Adipocyte (in vitro differentiated cells): Measurements from ENCODE around the gene CACNA1D.

Source experiments
- DNase-seq: peaks from one replicate; pipeline ENCODE4 v3.0.0-alpha.2; 2015; ENCODE audit warnings: low read depth
- H3K27me3 ChIP-seq: replicated peaks from 2 replicates; pipeline ENCODE4 v1.7.0; 2013; ENCODE audit warnings: mild to moderate bottlenecking, low read length, moderate library complexity; ENCODE audit not compliant: control insufficient read depth, insufficient read depth
- H3K36me3 ChIP-seq: 2 replicates; pipeline ENCODE4 v1.7.0; 2013; ENCODE audit warnings: low read length, mild to moderate bottlenecking, moderate library complexity; ENCODE audit not compliant: control insufficient read depth, insufficient read depth, severe bottlenecking
- H3K4me1 ChIP-seq: 2 replicates; pipeline ENCODE4 v1.7.0; 2013; ENCODE audit warnings: mild to moderate bottlenecking, low read length, moderate library complexity; ENCODE audit not compliant: control insufficient read depth, insufficient read depth
- H3K4me3 ChIP-seq: 2 replicates; pipeline ENCODE4 v1.7.0; 2013; ENCODE audit warnings: mild to moderate bottlenecking, low read length, moderate library complexity
- H3K9ac ChIP-seq: 2 replicates; pipeline ENCODE4 v1.7.0; 2013; ENCODE audit warnings: mild to moderate bottlenecking, low read length, moderate library complexity
- H3K9me3 ChIP-seq: 2 replicates; pipeline ENCODE4 v1.7.0; 2013; ENCODE audit warnings: mild to moderate bottlenecking, low read length, moderate library complexity; ENCODE audit not compliant: control insufficient read depth

CACNA1D gene

GRCh38 chr3:53764026-53764775, 269.8 kb downstream of the CACNA1D start:
- DNase-seq: no peak
- Histone ChIP-seq H3K27me3 (peaks cover 25% of the 10 kb centered on the region), H3K4me1 (no peaks in the 10 kb centered on the region), H3K9me3 (no peaks in the 10 kb centered on the region), H3K36me3 (no peaks in the 10 kb centered on the region), H3K4me3 (no peak overlapping the region), H3K9ac (no peak overlapping the region)

- peaks cover 21% of the 10 kb centered on the region for H3K27me3 ChIP-seq
- H3K9me3 ChIP-seq: no peaks in the 10 kb centered on the region
- no peaks in the 10 kb centered on the region for H3K4me1 ChIP-seq
- no peak overlapping the region for H3K9ac ChIP-seq
- H3K4me3 ChIP-seq: no peak overlapping the region
- DNase-seq: no peak
- H3K36me3 ChIP-seq: no peaks in the 10 kb centered on the region
Observed at GRCh38 chr3:53765753-53766152, 271.3 kb downstream of the CACNA1D start.

- Histone ChIP-seq H3K36me3 (no peaks in the 10 kb centered on the region), H3K27me3 (peaks cover 12% of the 10 kb centered on the region), H3K9me3 (no peaks in the 10 kb centered on the region), H3K4me1 (no peaks in the 10 kb centered on the region), H3K9ac (no peak overlapping the region), H3K4me3 (no peak overlapping the region)
- DNase-seq: no peak
Observed at GRCh38 chr3:53766706-53767105, 272.3 kb downstream of the CACNA1D start.

GRCh38 chr3:53768478-53769459, 274.4 kb downstream of the CACNA1D start:
- Histone ChIP-seq H3K27me3 (peaks cover 7% of the 10 kb centered on the region), H3K4me1 (peaks cover 14% of the 10 kb centered on the region), H3K9me3 (no peaks in the 10 kb centered on the region), H3K9ac (no peak overlapping the region), H3K36me3 (no peaks in the 10 kb centered on the region), H3K4me3 (no peak overlapping the region)
- no peak for DNase-seq

- Histone ChIP-seq H3K27me3 (peaks cover 7% of the 10 kb centered on the region), H3K9me3 (no peaks in the 10 kb centered on the region), H3K4me3 (no peak overlapping the region), H3K36me3 (no peaks in the 10 kb centered on the region), H3K9ac (peak overlapping the region; percentile 51), H3K4me1 (peaks cover 38% of the 10 kb centered on the region)
- DNase-seq: no peak
Observed at GRCh38 chr3:53772562-53772961, 278.2 kb downstream of the CACNA1D start.

GRCh38 chr3:53773021-53773436, 278.6 kb downstream of the CACNA1D start:
- H3K4me3 ChIP-seq: peak overlapping the region; percentile 10
- peak; percentile 84 for DNase-seq
- H3K36me3 ChIP-seq: no peaks in the 10 kb centered on the region
- H3K4me1 ChIP-seq: peaks cover 38% of the 10 kb centered on the region
- peaks cover 7% of the 10 kb centered on the region for H3K27me3 ChIP-seq
- H3K9ac ChIP-seq: peak overlapping the region; percentile 51
- H3K9me3 ChIP-seq: no peaks in the 10 kb centered on the region

GRCh38 chr3:53773611-53774368, 279.4 kb downstream of the CACNA1D start:
- Histone ChIP-seq H3K27me3 (peaks cover 4% of the 10 kb centered on the region), H3K9ac (peak overlapping the region; percentile 51), H3K4me3 (peak overlapping the region; percentile 39), H3K36me3 (no peaks in the 10 kb centered on the region), H3K9me3 (no peaks in the 10 kb centered on the region), H3K4me1 (peaks cover 38% of the 10 kb centered on the region)
- peak; percentile 92 for DNase-seq

- Histone ChIP-seq H3K27me3 (no peaks in the 10 kb centered on the region), H3K36me3 (no peaks in the 10 kb centered on the region), H3K4me1 (peaks cover 38% of the 10 kb centered on the region), H3K9ac (no peak overlapping the region), H3K9me3 (no peaks in the 10 kb centered on the region), H3K4me3 (no peak overlapping the region)
- no peak for DNase-seq
Observed at GRCh38 chr3:53774414-53774813, 280.0 kb downstream of the CACNA1D start.

GRCh38 chr3:53775018-53775417, 280.6 kb downstream of the CACNA1D start:
- no peaks in the 10 kb centered on the region for H3K27me3 ChIP-seq
- peaks cover 40% of the 10 kb centered on the region for H3K4me1 ChIP-seq
- DNase-seq: no peak
- H3K36me3 ChIP-seq: no peaks in the 10 kb centered on the region
- no peak overlapping the region for H3K4me3 ChIP-seq
- no peak overlapping the region for H3K9ac ChIP-seq
- H3K9me3 ChIP-seq: no peaks in the 10 kb centered on the region

GRCh38 chr3:53775834-53776251, 281.4 kb downstream of the CACNA1D start:
- DNase-seq: peak; percentile 51
- Histone ChIP-seq H3K4me1 (peaks cover 48% of the 10 kb centered on the region), H3K36me3 (no peaks in the 10 kb centered on the region), H3K4me3 (no peak overlapping the region), H3K27me3 (no peaks in the 10 kb centered on the region), H3K9ac (no peak overlapping the region), H3K9me3 (no peaks in the 10 kb centered on the region)
